GM23338 (cell line): ENCODE data around the gene IGFBP7. TPM values are rescaled to one million over a fixed set of nuclear protein-coding genes. Genes with fewer than 3 reads are reported as not detected.
A peak's percentile ranks its signal among the peaks of the same experiment; 100 is the strongest.

ENCODE experiments used
- ATAC-seq: fragments of 200-7000 bp; cut with Tn5 transposase; 3 replicates; pipeline ENCODE4 v1.9.1; 2020
- DNase-seq: peaks from one replicate; pipeline ENCODE4 v3.0.0-alpha.2; 2015; ENCODE audit warnings: low spot score
- H2AFZ ChIP-seq: fragments of 200-600 bp; sonication (generic); 2 replicates; pipeline ENCODE4 v1.8.0; 2016; ENCODE audit warnings: antibody characterized with exemption, mild to moderate bottlenecking, moderate library complexity
- H3F3A ChIP-seq: fragments of 200-600 bp; sonication (generic); replicated peaks from 2 replicates; pipeline ENCODE4 v1.8.0; 2017; ENCODE audit warnings: antibody characterized with exemption, mixed run types, low read depth
- H3K27ac ChIP-seq: fragments of 200-600 bp; sonication (generic); 2 replicates; pipeline ENCODE4 v1.6.1; 2016; ENCODE audit warnings: low read depth
- H3K27me3 ChIP-seq: fragments of 200-600 bp; sonication (generic); 2 replicates; pipeline ENCODE4 v1.8.0; 2016; ENCODE audit warnings: mild to moderate bottlenecking, mixed run types, moderate library complexity; ENCODE audit not compliant: insufficient read depth
- H3K36me3 ChIP-seq: fragments of 200-600 bp; sonication (generic); 2 replicates; pipeline ENCODE4 v1.8.0; 2016; ENCODE audit warnings: mild to moderate bottlenecking; ENCODE audit not compliant: insufficient read depth
- H3K4me1 ChIP-seq: fragments of 200-600 bp; sonication (generic); 2 replicates; pipeline ENCODE4 v1.8.0; 2016; ENCODE audit warnings: mild to moderate bottlenecking, moderate library complexity; ENCODE audit not compliant: insufficient read depth
- H3K4me2 ChIP-seq: fragments of 200-600 bp; sonication (generic); 2 replicates; pipeline ENCODE4 v1.7.1; 2017; ENCODE audit warnings: mixed run types
- H3K4me3 ChIP-seq: fragments of 200-600 bp; sonication (generic); 2 replicates; pipeline ENCODE4 v1.6.1; 2016; ENCODE audit warnings: mixed run types
- H3K79me2 ChIP-seq: fragments of 200-600 bp; sonication (generic); replicated peaks from 2 replicates; pipeline ENCODE4 v1.8.0; 2017; ENCODE audit warnings: mild to moderate bottlenecking; ENCODE audit not compliant: insufficient read depth
- H3K9me2 ChIP-seq: fragments of 200-600 bp; sonication (generic); 2 replicates; pipeline ENCODE4 v1.8.0; 2017; ENCODE audit not compliant: insufficient read depth
- H4K20me1 ChIP-seq: fragments of 200-600 bp; sonication (generic); replicated peaks from 2 replicates; pipeline ENCODE4 v1.8.0; 2017; ENCODE audit warnings: mild to moderate bottlenecking; ENCODE audit not compliant: insufficient read depth
- H3K27ac Mint-ChIP-seq: 2 replicates; pipeline ENCODE4 v1.8.0; 2020; ENCODE audit warnings: inconsistent platforms, mild to moderate bottlenecking, moderate library complexity, mixed read lengths
- H3K27me3 Mint-ChIP-seq: 3 replicates; pipeline ENCODE4 v1.8.0; 2022; ENCODE audit warnings: low read depth, mild to moderate bottlenecking, moderate library complexity, mixed read lengths, inconsistent platforms; ENCODE audit not compliant: insufficient read depth, poor library complexity
- H3K36me3 Mint-ChIP-seq: 3 replicates; pipeline ENCODE4 v1.8.0; 2021; ENCODE audit warnings: low read depth, mild to moderate bottlenecking, inconsistent platforms, moderate library complexity, mixed read lengths
- H3K4me1 Mint-ChIP-seq: 3 replicates; pipeline ENCODE4 v1.8.0; 2020; ENCODE audit warnings: mild to moderate bottlenecking, inconsistent platforms, mixed read lengths
- H3K4me3 Mint-ChIP-seq: 3 replicates; pipeline ENCODE4 v1.8.0; 2021; ENCODE audit warnings: moderate library complexity, mild to moderate bottlenecking, inconsistent platforms, mixed read lengths
- H3K9me3 Mint-ChIP-seq: 3 replicates; pipeline ENCODE4 v1.8.0; 2020; ENCODE audit warnings: moderate library complexity, mild to moderate bottlenecking, inconsistent platforms, mixed read lengths
- JUNB ChIP-seq: IDR thresholded peaks from one replicate; pipeline ENCODE4 v1.6.1; 2016; ENCODE audit warnings: antibody characterized with exemption; ENCODE audit not compliant: unreplicated experiment
- POLR2AphosphoS5 ChIP-seq: IDR thresholded peaks from 2 replicates; pipeline ENCODE4 v1.6.1; 2016; ENCODE audit warnings: antibody characterized with exemption, low read depth
- STAT1 ChIP-seq: IDR thresholded peaks from one replicate; pipeline ENCODE4 v1.6.1; 2016; ENCODE audit warnings: antibody characterized with exemption; ENCODE audit not compliant: unreplicated experiment
- ZNF331 ChIP-seq: fragments of 250-450 bp; sonication (Bioruptor Pico); IDR thresholded peaks from 2 replicates; pipeline ENCODE4 v1.5.0; 2020; ENCODE audit warnings: low read depth, mild to moderate bottlenecking, moderate library complexity
- polyA plus RNA-seq: library from polyadenylated mRNA; unstranded; fragments of >200 nt; fragmentation: Nextera tagmentation; extraction: Ambion mirVana; gene quantifications from 2 replicates; pipeline ENCODE4 v1.2.1, GENCODE V29; 2016
- total RNA-seq: library from RNA; depleted of rRNA; stranded (reverse); fragments of >200 nt; shearing (Covaris generic); gene quantifications from 2 replicates; pipeline ENCODE4 v1.2.3, GENCODE V29; 2014
- TF ChIP-seq, protein P1 (sequence below): fragments of 250-450 bp; sonication (Bioruptor Pico); IDR thresholded peaks from 2 replicates; pipeline ENCODE4 v1.5.0; 2020; ENCODE audit warnings: mild to moderate bottlenecking, moderate library complexity

The IGFBP7 gene
- total and polyA plus RNA-seq, 2 experiments from 2014 or later = 0.49 to 7.9 TPM

DNA sequence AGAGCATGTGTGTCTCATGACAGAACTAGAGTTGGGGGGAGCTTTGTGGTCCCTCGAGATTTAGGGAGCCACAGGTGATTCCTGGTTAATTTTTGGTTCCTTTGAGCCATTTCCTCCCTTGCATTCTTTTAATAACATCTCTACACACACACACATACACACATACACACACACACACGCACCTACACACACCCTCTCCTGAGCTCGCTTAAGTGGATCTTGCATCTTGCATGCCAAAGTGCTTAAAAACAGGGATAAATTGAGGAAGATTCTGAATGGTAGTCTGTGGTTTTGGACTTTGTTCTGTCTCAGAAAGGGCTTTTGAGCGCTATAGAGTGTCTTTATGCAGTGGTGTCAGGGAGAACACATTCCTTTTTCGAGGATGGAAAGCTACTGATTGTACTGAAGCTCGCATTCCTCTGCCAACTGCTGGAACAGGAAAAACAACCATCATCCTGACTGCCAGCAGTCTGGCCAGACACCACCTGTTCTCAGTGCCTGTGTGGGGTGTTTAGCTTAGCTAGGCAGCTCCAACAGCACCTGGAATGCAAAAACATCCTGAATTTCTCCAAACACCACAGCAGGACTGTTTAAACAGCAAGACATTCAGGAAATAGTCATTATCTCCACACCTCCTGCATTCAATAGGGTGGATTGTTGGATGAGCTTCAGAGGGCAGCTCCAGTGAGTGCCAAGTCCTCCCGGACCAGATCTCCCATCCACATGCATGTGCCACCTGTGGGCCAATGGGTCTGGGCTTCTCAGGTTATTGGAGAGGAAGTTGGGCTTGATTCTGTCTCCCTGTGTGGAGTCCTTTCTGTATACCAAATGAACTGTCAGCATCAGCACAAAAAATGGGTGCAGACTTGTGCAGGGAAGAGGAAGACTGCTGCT, 21.9 kb upstream of the IGFBP7 start:
- Mint-ChIP-seq H3K4me1 (peaks cover 16% of the 10 kb centered on the region), H3K4me3 (no peak overlapping the region), H3K36me3 (peaks cover 13% of the 10 kb centered on the region), H3K9me3 (peaks cover 28% of the 10 kb centered on the region), H3K27me3 (peaks cover 2% of the 10 kb centered on the region), H3K27ac (0 out of 2 replicates have a peak overlapping the region, but pooled peaks have one; percentile 22)
- Histone ChIP-seq H3K4me1 (no peaks in the 10 kb centered on the region; the same call in 1 of the 2 replicates), H2AFZ (peak overlapping the region; percentile 20), H3K9me2 (peaks cover 12% of the 10 kb centered on the region; the same call in 1 of the 2 replicates), H3K27me3 (no peaks in the 10 kb centered on the region), H3K4me3 (no peak overlapping the region), H3K27ac (no peak overlapping the region), H3K36me3 (no peaks in the 10 kb centered on the region), H4K20me1 (no peaks in the 10 kb centered on the region), H3K4me2 (no peak overlapping the region), H3K79me2 (no peaks in the 10 kb centered on the region), H3F3A (no peaks in the 10 kb centered on the region)
- ATAC-seq = peak; percentile 64
- no peak for TF ChIP-seq ZNF331 (CRISPR knock-in tag)
- no peak for TF ChIP-seq POLR2AphosphoS5
- TF ChIP-seq STAT1 = no peak
- TF ChIP-seq, protein P1, sequence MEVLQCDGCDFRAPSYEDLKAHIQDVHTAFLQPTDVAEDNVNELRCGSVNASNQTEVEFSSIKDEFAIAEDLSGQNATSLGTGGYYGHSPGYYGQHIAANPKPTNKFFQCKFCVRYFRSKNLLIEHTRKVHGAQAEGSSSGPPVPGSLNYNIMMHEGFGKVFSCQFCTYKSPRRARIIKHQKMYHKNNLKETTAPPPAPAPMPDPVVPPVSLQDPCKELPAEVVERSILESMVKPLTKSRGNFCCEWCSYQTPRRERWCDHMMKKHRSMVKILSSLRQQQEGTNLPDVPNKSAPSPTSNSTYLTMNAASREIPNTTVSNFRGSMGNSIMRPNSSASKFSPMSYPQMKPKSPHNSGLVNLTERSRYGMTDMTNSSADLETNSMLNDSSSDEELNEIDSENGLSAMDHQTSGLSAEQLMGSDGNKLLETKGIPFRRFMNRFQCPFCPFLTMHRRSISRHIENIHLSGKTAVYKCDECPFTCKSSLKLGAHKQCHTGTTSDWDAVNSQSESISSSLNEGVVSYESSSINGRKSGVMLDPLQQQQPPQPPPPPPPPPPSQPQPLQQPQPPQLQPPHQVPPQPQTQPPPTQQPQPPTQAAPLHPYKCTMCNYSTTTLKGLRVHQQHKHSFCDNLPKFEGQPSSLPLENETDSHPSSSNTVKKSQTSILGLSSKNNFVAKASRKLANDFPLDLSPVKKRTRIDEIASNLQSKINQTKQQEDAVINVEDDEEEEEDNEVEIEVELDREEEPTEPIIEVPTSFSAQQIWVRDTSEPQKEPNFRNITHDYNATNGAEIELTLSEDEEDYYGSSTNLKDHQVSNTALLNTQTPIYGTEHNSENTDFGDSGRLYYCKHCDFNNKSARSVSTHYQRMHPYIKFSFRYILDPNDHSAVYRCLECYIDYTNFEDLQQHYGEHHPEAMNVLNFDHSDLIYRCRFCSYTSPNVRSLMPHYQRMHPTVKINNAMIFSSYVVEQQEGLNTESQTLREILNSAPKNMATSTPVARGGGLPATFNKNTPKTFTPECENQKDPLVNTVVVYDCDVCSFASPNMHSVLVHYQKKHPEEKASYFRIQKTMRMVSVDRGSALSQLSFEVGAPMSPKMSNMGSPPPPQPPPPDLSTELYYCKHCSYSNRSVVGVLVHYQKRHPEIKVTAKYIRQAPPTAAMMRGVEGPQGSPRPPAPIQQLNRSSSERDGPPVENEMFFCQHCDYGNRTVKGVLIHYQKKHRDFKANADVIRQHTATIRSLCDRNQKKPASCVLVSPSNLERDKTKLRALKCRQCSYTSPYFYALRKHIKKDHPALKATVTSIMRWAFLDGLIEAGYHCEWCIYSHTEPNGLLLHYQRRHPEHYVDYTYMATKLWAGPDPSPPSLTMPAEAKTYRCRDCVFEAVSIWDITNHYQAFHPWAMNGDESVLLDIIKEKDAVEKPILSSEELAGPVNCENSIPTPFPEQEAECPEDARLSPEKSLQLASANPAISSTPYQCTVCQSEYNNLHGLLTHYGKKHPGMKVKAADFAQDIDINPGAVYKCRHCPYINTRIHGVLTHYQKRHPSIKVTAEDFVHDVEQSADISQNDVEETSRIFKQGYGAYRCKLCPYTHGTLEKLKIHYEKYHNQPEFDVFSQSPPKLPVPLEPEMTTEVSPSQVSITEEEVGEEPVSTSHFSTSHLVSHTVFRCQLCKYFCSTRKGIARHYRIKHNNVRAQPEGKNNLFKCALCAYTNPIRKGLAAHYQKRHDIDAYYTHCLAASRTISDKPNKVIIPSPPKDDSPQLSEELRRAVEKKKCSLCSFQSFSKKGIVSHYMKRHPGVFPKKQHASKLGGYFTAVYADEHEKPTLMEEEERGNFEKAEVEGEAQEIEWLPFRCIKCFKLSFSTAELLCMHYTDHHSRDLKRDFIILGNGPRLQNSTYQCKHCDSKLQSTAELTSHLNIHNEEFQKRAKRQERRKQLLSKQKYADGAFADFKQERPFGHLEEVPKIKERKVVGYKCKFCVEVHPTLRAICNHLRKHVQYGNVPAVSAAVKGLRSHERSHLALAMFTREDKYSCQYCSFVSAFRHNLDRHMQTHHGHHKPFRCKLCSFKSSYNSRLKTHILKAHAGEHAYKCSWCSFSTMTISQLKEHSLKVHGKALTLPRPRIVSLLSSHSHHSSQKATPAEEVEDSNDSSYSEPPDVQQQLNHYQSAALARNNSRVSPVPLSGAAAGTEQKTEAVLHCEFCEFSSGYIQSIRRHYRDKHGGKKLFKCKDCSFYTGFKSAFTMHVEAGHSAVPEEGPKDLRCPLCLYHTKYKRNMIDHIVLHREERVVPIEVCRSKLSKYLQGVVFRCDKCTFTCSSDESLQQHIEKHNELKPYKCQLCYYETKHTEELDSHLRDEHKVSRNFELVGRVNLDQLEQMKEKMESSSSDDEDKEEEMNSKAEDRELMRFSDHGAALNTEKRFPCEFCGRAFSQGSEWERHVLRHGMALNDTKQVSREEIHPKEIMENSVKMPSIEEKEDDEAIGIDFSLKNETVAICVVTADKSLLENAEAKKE = 0 out of 2 replicates have a peak, but pooled peaks have one; percentile 49
- TF ChIP-seq JUNB = no peak
- DNase-seq = peak; percentile 57
